ENCODE measurements around the gene TFG.
"Not testable (repeated sequence)": the region's sequence is repeated elsewhere in the genome, so short reads cannot be mapped to it uniquely, and the experiment has no call there.

TFG gene

GRCh38 chr3:100708989-100709841 lies at the start of gene TFG:
TFG (plus strand) TSS chr3:100709494; CDS start chr3:100713686, 4,192 bp downstream.
- peak; percentile 97 for DNase-seq (ENCODE audit: low read depth)

- DNase-seq (ENCODE audit: low read depth) = not testable (repeated sequence)
Observed at GRCh38 chr3:100661294-100661693, 48.0 kb upstream of the TFG start.

- DNase-seq (ENCODE audit: low read depth) = no peak
Observed at GRCh38 chr3:100662113-100662823, 47.0 kb upstream of the TFG start.

GRCh38 chr3:100665230-100665629 lies 44.1 kb upstream of the TFG start:
- no peak for DNase-seq (ENCODE audit: low read depth)

- DNase-seq (ENCODE audit: low read depth) = not testable (repeated sequence)
Observed at GRCh38 chr3:100666699-100667098, 42.6 kb upstream of the TFG start.

- not testable (repeated sequence) for DNase-seq (ENCODE audit: low read depth)
Observed at GRCh38 chr3:100667316-100667715, 42.0 kb upstream of the TFG start.

GRCh38 chr3:100670995-100671394 lies 38.3 kb upstream of the TFG start:
- not testable (repeated sequence) for DNase-seq (ENCODE audit: low read depth)

GRCh38 chr3:100681496-100681895 lies 27.8 kb upstream of the TFG start:
- no peak for DNase-seq (ENCODE audit: low read depth)

- no peak for DNase-seq (ENCODE audit: low read depth)
Observed at GRCh38 chr3:100682056-100682853, 27.0 kb upstream of the TFG start.

GRCh38 chr3:100682854-100683760 lies 26.2 kb upstream of the TFG start:
- no peak for DNase-seq (ENCODE audit: low read depth)

- DNase-seq (ENCODE audit: low read depth) = no peak
Observed at GRCh38 chr3:100693225-100693624, 16.1 kb upstream of the TFG start.

- no peak for DNase-seq (ENCODE audit: low read depth)
Observed at GRCh38 chr3:100695696-100696095, 13.6 kb upstream of the TFG start.

GRCh38 chr3:100696161-100696560 lies 13.1 kb upstream of the TFG start:
- DNase-seq (ENCODE audit: low read depth) = no peak

GRCh38 chr3:100697172-100697571 lies 12.1 kb upstream of the TFG start:
- no peak for DNase-seq (ENCODE audit: low read depth)

GRCh38 chr3:100697723-100698285 lies 11.5 kb upstream of the TFG start:
- DNase-seq (ENCODE audit: low read depth) = no peak

- DNase-seq (ENCODE audit: low read depth) = no peak
Observed at GRCh38 chr3:100698736-100699135, 10.6 kb upstream of the TFG start.

GRCh38 chr3:100700708-100701107 lies 8.6 kb upstream of the TFG start:
- no peak for DNase-seq (ENCODE audit: low read depth)

GRCh38 chr3:100702082-100702979 lies 7.0 kb upstream of the TFG start:
- no peak for DNase-seq (ENCODE audit: low read depth)

- DNase-seq (ENCODE audit: low read depth) = no peak
Observed at GRCh38 chr3:100702980-100703345, 6.3 kb upstream of the TFG start.

GRCh38 chr3:100703865-100704264 lies 5.4 kb upstream of the TFG start:
- no peak for DNase-seq (ENCODE audit: low read depth)
